Osteoblast (primary cell): ENCODE data around the gene PRAF2. TPM values are rescaled to one million over a fixed set of nuclear protein-coding genes. Genes with fewer than 3 reads are reported as not detected.

Experiments used
- DNase-seq: peaks from one replicate; pipeline ENCODE4 v3.0.0; 2011; ENCODE audit warnings: low spot score, mixed read lengths; ENCODE audit not compliant: insufficient read length; ENCODE audit errors: missing footprints
- H2AFZ ChIP-seq: 2 replicates; pipeline ENCODE4 v1.6.0; 2011; ENCODE audit warnings: mild to moderate bottlenecking, low read length
- H3K27ac ChIP-seq: 2 replicates; pipeline ENCODE4 v1.5.1; 2011; ENCODE audit warnings: mild to moderate bottlenecking, low read depth, low read length, moderate library complexity
- H3K27me3 ChIP-seq: 2 replicates; pipeline ENCODE4 v1.6.0; 2012; ENCODE audit warnings: mild to moderate bottlenecking, control low read depth, inconsistent platforms, low read length, moderate library complexity; ENCODE audit not compliant: insufficient read depth
- H3K36me3 ChIP-seq: 2 replicates; pipeline ENCODE4 v1.5.1; 2011; ENCODE audit warnings: mild to moderate bottlenecking, low read length, control low read depth, moderate library complexity; ENCODE audit not compliant: insufficient read depth
- H3K4me1 ChIP-seq: 2 replicates; pipeline ENCODE4 v1.5.1; 2011; ENCODE audit warnings: mild to moderate bottlenecking, low read length, control low read depth, moderate library complexity; ENCODE audit not compliant: insufficient read depth
- H3K4me2 ChIP-seq: 2 replicates; pipeline ENCODE4 v1.6.0; 2011; ENCODE audit warnings: mild to moderate bottlenecking, low read length; ENCODE audit not compliant: insufficient read depth
- H3K4me3 ChIP-seq: fragments of 200-600 bp; sonication (generic); 3 replicates; pipeline ENCODE4 v1.5.1; 2012; ENCODE audit warnings: mild to moderate bottlenecking, low read length, inconsistent platforms; ENCODE audit not compliant: insufficient read depth
- H3K79me2 ChIP-seq: 2 replicates; pipeline ENCODE4 v1.6.0; 2012; ENCODE audit warnings: mild to moderate bottlenecking, low read length, control low read depth, inconsistent platforms; ENCODE audit not compliant: insufficient read depth
- H3K9me3 ChIP-seq: 2 replicates; pipeline ENCODE4 v1.5.1; 2011; ENCODE audit warnings: low read depth, low read length, control low read depth
- H4K20me1 ChIP-seq: 2 replicates; pipeline ENCODE4 v1.6.0; 2012; ENCODE audit warnings: mild to moderate bottlenecking, low read length, control low read depth; ENCODE audit not compliant: insufficient read depth
- CTCF ChIP-seq: IDR thresholded peaks from 2 replicates; pipeline ENCODE4 v1.5.1; 2011; ENCODE audit warnings: mild to moderate bottlenecking, low read depth, low read length, moderate library complexity; ENCODE audit errors: extremely low read depth
- total RNA-seq: library from RNA; depleted of rRNA; stranded (reverse); fragments of >200 nt; gene quantifications from 2 replicates; pipeline ENCODE4 v1.2.3, GENCODE V29; 2012

PRAF2 gene, protein sequence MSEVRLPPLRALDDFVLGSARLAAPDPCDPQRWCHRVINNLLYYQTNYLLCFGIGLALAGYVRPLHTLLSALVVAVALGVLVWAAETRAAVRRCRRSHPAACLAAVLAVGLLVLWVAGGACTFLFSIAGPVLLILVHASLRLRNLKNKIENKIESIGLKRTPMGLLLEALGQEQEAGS
- total RNA-seq = 12.3 and 15.6 TPM in 2 replicates

DNA sequence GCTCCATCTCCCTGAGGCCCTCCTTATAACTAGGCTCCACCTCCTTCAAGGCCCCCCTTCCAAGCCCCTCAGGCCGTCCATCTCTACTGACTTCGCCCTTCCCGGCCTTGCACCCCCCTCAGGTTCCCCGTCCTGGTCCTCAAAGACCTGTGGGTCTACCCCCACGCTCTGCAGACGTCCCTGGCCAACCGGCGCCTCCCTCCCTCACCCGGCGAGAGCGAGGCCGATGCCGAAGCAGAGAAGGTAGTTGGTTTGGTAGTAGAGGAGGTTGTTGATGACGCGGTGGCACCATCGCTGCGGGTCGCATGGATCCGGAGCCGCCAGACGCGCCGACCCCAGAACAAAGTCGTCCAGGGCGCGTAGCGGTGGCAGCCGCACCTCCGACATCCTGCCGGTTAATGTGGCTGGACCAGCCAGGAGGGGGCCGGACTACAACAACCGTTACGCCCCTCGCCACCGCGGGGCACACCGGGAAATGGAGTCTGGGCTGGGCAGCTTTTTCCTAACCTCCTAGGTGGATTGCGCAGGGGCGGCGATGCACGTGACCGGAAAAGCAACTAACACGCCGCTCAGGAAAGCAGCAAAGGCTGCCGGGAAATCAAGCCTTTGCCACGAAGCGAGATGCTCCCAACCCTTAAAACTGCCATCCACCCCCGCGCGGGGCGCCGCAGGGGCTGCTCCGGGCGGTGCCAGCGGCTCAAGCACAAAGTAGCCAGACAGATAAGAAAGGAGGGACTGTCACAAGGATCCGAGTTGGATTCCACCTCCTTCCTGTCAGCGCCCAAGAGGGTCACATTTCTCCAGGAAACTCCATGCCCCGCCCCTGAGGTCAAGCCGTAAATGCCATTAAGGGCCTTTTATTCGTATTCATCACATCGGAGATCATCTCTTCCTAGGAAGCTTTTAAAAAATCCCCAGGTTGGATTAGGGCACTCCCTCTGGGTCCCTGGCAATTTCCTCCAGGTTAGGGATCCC is at the start of gene PRAF2:
Gene PRAF2 (minus strand): TSS at position 402 of the 975 bp plus-strand sequence. CDS start 15 bp downstream, at position 387.
- Histone ChIP-seq H3K79me2 (peaks cover 26% of the 10 kb centered on the region), H3K4me2 (peak within 1 kb of the TSS; percentile 80), H3K9me3 (no peaks in the 10 kb centered on the region), H3K27ac (peak within 1 kb of the TSS; percentile 71), H3K4me3 (peak within 1 kb of the TSS; percentile 86), H4K20me1 (no peaks in the 10 kb centered on the region), H3K36me3 (peaks cover 6% of the 10 kb centered on the region), H3K4me1 (peaks cover 6% of the 10 kb centered on the region), H3K27me3 (no peaks in the 10 kb centered on the region), H2AFZ (peak within 1 kb of the TSS; percentile 59)
- TF ChIP-seq CTCF = no peak
- peak; percentile 99 for DNase-seq

DNA sequence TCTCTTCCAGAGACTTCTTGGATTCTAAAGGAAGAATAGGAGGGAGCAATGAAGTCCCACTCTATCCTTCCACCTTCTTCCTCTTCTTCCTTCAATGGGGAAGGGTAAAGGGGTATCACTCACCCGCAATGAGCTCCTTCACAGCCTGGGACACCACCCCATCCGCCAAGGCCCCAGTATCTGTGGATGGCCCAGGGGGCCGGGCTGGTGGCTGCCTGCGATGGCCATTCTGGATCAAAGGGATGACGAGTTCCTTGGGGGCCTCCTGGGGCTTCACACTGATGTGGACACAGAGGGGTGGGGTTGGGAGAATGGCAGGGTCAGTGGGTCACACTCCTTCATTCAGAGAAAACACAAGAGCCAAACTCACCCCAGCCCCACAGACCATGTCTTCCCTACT is 48.7 kb upstream of the PRAF2 start:
- no peak for TF ChIP-seq CTCF
- Histone ChIP-seq H3K4me3 (peak overlapping the region; percentile 81), H3K4me2 (peak overlapping the region; percentile 70), H3K9me3 (no peaks in the 10 kb centered on the region), H3K4me1 (peaks cover 5% of the 10 kb centered on the region), H3K79me2 (peaks cover 19% of the 10 kb centered on the region), H4K20me1 (no peaks in the 10 kb centered on the region), H3K27ac (peak overlapping the region; percentile 77), H3K36me3 (no peaks in the 10 kb centered on the region), H2AFZ (no peak overlapping the region), H3K27me3 (no peaks in the 10 kb centered on the region)
- DNase-seq = no peak

DNA sequence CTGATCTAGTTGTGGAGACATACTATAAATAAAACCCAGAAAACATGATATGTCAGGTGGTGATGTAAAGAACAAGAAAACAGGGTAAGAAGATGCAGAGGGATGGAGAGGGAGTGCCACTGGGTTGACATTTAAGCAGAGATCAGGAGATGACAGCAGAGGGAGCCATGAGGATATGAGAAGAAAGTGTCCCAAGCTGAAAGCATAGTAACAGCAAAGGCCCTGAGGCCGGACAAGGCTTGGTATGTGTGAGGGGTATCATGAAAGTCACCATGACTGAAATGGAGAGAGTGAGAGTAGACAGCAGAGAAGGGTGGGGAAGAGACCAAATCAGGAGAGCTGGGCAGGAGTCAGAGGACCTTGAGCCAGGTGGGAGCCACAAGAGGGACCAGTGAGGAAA is 46.3 kb upstream of the PRAF2 start:
- H3K4me3 ChIP-seq = no peak overlapping the region
- H3K4me1 ChIP-seq = peaks cover 5% of the 10 kb centered on the region
- peak; percentile 46 for DNase-seq
- peaks cover 5% of the 10 kb centered on the region for H3K36me3 ChIP-seq
- peaks cover 19% of the 10 kb centered on the region for H3K79me2 ChIP-seq
- H3K9me3 ChIP-seq = no peaks in the 10 kb centered on the region
- TF ChIP-seq CTCF = no peak
- H3K27ac ChIP-seq = no peak overlapping the region
- H3K27me3 ChIP-seq = no peaks in the 10 kb centered on the region
- no peak overlapping the region for H2AFZ ChIP-seq
- no peak overlapping the region for H3K4me2 ChIP-seq
- no peaks in the 10 kb centered on the region for H4K20me1 ChIP-seq

GRCh38 chrX:49117581-49117980 is 43.8 kb upstream of the PRAF2 start:
- no peak for TF ChIP-seq CTCF
- Histone ChIP-seq H3K79me2 (peaks cover 11% of the 10 kb centered on the region), H3K4me2 (no peak overlapping the region), H3K36me3 (peaks cover 9% of the 10 kb centered on the region), H3K4me1 (peaks cover 1% of the 10 kb centered on the region), H4K20me1 (no peaks in the 10 kb centered on the region), H3K9me3 (no peaks in the 10 kb centered on the region), H2AFZ (no peak overlapping the region), H3K27me3 (no peaks in the 10 kb centered on the region), H3K4me3 (no peak overlapping the region), H3K27ac (no peak overlapping the region)
- no peak for DNase-seq
